ENCODE results near the gene GUCA2A.

GUCA2A gene

GRCh38 chr1:42176902-42177519, 12.5 kb upstream of the GUCA2A start:
- DNase-seq = peak; percentile 74

GRCh38 chr1:42175314-42176054, 10.9 kb upstream of the GUCA2A start:
- DNase-seq = no peak

GRCh38 chr1:42173961-42174735, 9.6 kb upstream of the GUCA2A start:
- DNase-seq = no peak

GRCh38 chr1:42173155-42173933, 8.8 kb upstream of the GUCA2A start:
- peak; percentile 76 for DNase-seq

- DNase-seq = no peak
Measured at GRCh38 chr1:42172381-42173133, 8.0 kb upstream of the GUCA2A start.

GRCh38 chr1:42171679-42172266, 7.2 kb upstream of the GUCA2A start:
- DNase-seq = no peak

GRCh38 chr1:42170779-42171621, 6.5 kb upstream of the GUCA2A start:
- DNase-seq = no peak

- DNase-seq = no peak
Measured at GRCh38 chr1:42168763-42169162, 4.2 kb upstream of the GUCA2A start.

- no peak for DNase-seq
Measured at GRCh38 chr1:42168391-42168670, 3.8 kb upstream of the GUCA2A start.

- no peak for DNase-seq
Measured at GRCh38 chr1:42167611-42168390, 3.3 kb upstream of the GUCA2A start.

GRCh38 chr1:42165511-42166210, 1.1 kb upstream of the GUCA2A start:
- no peak for DNase-seq

GRCh38 chr1:42163536-42164503, 725 bp downstream of the GUCA2A start:
- no peak for DNase-seq

- no peak for DNase-seq
Measured at GRCh38 chr1:42163114-42163513, 1.4 kb downstream of the GUCA2A start.

GRCh38 chr1:42162181-42162580, 2.4 kb downstream of the GUCA2A start:
- DNase-seq = no peak

GRCh38 chr1:42158189-42158588, 6.4 kb downstream of the GUCA2A start:
- DNase-seq = no peak

GRCh38 chr1:42157667-42158066, 6.9 kb downstream of the GUCA2A start:
- DNase-seq = peak; percentile 76

- no peak for DNase-seq
Measured at GRCh38 chr1:42155362-42155761, 9.2 kb downstream of the GUCA2A start.

GRCh38 chr1:42154685-42155084, 9.9 kb downstream of the GUCA2A start:
- DNase-seq = no peak
